Right atrium auricular region (tissue), 2 donors: Measurements from ENCODE around the gene RASSF9. TPM values are rescaled to one million over a fixed set of nuclear protein-coding genes. Genes with fewer than 3 reads are reported as not detected.

Experiments
- DNase-seq: peaks from one replicate; pipeline ENCODE4 v3.0.0-alpha.2; 2019; ENCODE audit warnings: low spot score
- H3K27ac ChIP-seq, 2 donors: fragments of 200-600 bp; sonication (generic); 1 replicate in 1 of 2; 2 replicates in 1 of 2; pipeline ENCODE4 v1.5.1; 2016 to 2019
- H3K27me3 ChIP-seq, 2 donors: fragments of 200-600 bp; sonication (generic); one replicate each; pipeline versions ENCODE4 v1.5.1 to v1.6.0; 2017 to 2019
- H3K36me3 ChIP-seq: fragments of 200-600 bp; sonication (generic); one replicate; pipeline ENCODE4 v1.5.1; 2016
- H3K4me1 ChIP-seq, 2 donors: fragments of 200-600 bp; sonication (generic); one replicate each; pipeline versions ENCODE4 v1.5.1 to v1.6.0; 2017 to 2019
- H3K4me3 ChIP-seq, 2 donors: fragments of 200-600 bp; sonication (generic); 1 replicate in 1 of 2; 2 replicates in 1 of 2; pipeline ENCODE4 v1.5.1; 2017 to 2019; ENCODE audit warnings: mild to moderate bottlenecking in 1 of 2, moderate library complexity in 1 of 2
- H3K9me3 ChIP-seq, 2 donors: fragments of 200-600 bp; sonication (generic); one replicate each; pipeline ENCODE4 v1.5.1; 2019
- total RNA-seq, 2 donors: library from RNA; depleted of rRNA; stranded (reverse); fragments of >200 nt; gene quantifications; one replicate each; pipeline ENCODE4 v1.1.0, GENCODE V29; 2016
- TF ChIP-seq, protein P1 (sequence below), 2 donors: fragments of 200-600 bp; sonication (generic); IDR thresholded peaks; one replicate each; pipeline ENCODE4 v1.5.1; 2019; ENCODE audit warnings: antibody characterized with exemption in 2 of 2

The RASSF9 gene
- 1 to 10 TPM; 2.2 to 2.9 TPM for total RNA-seq

DNA sequence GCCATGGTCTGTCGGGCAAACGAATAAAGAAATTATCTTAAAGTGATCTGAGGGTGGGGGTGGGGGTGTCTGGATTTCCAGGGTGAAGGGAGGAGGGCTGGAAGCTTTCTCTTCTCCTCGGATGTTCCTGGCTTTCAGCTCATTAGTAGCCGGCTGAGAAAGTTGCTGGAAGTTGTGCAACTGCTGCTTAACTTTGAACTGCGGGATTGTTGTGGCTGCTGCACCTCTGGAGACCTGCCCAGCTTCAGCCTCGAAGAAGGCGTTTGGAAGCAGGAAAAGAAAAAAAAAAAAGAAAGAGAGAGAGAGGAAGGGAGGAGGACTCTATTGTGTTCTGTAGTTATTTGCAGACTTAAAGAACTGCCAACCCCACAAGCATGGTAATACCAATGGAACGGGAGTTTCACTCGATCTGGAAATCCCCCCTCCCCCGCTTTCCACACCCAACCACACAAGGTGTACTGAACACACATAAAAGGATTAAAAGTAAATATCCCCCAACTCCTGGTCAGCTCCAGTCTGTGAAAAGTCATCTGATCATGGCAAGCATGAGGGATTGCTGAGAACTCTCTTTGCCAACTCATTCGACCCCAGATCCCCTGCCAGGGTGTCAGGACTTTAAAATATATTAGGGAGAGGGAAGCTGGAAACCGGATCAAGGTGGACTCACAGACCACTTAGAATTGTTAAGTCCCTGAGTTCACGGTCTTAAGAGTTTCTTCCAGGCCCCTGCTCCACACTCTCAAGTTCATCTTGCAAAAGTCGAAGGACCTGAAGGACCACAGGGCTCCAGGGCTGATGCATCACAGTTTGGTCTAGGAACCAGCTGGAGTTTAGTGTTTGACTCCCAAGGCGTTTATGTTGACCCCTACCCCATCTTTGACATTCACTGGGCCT lies at the start of gene RASSF9:
Gene RASSF9 (minus strand): TSS at position 213 of the 894 bp plus-strand sequence. CDS start 208 bp downstream, at position 5.
- Histone ChIP-seq H3K9me3 (no peaks in the 10 kb centered on the region), H3K36me3 (no peaks in the 10 kb centered on the region), H3K4me1 (no peaks in the 10 kb centered on the region), H3K27me3 (no peaks in the 10 kb centered on the region), H3K4me3 (peak within 1 kb of the TSS; percentile 41 to 46), H3K27ac (peak within 1 kb of the TSS; percentile 58 to 79)
- TF ChIP-seq, protein P1, sequence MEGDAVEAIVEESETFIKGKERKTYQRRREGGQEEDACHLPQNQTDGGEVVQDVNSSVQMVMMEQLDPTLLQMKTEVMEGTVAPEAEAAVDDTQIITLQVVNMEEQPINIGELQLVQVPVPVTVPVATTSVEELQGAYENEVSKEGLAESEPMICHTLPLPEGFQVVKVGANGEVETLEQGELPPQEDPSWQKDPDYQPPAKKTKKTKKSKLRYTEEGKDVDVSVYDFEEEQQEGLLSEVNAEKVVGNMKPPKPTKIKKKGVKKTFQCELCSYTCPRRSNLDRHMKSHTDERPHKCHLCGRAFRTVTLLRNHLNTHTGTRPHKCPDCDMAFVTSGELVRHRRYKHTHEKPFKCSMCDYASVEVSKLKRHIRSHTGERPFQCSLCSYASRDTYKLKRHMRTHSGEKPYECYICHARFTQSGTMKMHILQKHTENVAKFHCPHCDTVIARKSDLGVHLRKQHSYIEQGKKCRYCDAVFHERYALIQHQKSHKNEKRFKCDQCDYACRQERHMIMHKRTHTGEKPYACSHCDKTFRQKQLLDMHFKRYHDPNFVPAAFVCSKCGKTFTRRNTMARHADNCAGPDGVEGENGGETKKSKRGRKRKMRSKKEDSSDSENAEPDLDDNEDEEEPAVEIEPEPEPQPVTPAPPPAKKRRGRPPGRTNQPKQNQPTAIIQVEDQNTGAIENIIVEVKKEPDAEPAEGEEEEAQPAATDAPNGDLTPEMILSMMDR (IDR thresholded peaks at IDR 0.05) = no peak
- peak; percentile 70 for DNase-seq

DNA sequence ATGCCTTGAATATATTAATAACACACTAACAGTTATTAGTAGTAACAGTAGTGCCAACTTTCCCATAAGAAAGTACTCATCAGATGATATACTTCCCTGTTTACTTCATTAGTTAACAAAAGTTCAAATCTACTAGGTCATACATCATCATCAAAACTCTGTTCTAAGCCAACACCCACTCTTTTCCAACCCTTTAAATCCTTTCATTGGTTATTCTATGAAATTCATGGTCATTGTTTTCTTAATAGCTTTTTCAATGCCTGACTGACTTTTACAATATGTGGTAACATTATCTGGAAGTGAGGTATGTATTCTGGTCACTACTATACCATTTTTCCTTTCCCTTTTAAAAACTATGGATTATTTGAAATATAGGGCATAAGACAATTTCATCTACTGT lies 47.6 kb upstream of the RASSF9 start:
- TF ChIP-seq, protein P1 (IDR thresholded peaks at IDR 0.05) = no peak
- no peaks in the 10 kb centered on the region for H3K4me1 ChIP-seq
- no peaks in the 10 kb centered on the region for H3K27me3 ChIP-seq
- H3K9me3 ChIP-seq = no peaks in the 10 kb centered on the region
- H3K4me3 ChIP-seq = no peak overlapping the region
- H3K36me3 ChIP-seq = no peaks in the 10 kb centered on the region
- DNase-seq = no peak
- no peak overlapping the region for H3K27ac ChIP-seq

DNA sequence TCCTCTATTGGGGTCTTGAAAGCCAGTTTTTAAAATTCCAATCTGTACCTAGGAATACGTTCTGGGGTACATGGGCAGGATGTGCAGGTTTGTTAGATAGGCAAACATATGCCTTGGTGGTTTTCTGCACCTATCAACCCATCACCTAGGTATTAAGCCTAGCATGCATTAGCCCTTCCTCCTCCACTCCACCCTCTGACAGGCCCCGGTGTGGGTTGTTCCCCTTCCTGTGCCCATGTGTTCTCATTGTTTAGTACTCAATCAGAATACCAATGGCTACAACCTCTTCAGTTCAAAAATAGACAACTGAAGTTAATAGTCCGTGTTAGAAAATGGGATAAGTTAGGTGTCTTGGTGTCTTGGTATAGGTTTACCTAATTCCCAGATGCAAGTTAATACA lies 41.2 kb upstream of the RASSF9 start:
- no peaks in the 10 kb centered on the region for H3K36me3 ChIP-seq
- no peaks in the 10 kb centered on the region for H3K4me1 ChIP-seq
- H3K27ac ChIP-seq = no peak overlapping the region
- H3K9me3 ChIP-seq = no peaks in the 10 kb centered on the region
- no peak overlapping the region for H3K4me3 ChIP-seq
- TF ChIP-seq, protein P1 (IDR thresholded peaks at IDR 0.05) = no peak
- DNase-seq = no peak
- H3K27me3 ChIP-seq = no peaks in the 10 kb centered on the region

DNA sequence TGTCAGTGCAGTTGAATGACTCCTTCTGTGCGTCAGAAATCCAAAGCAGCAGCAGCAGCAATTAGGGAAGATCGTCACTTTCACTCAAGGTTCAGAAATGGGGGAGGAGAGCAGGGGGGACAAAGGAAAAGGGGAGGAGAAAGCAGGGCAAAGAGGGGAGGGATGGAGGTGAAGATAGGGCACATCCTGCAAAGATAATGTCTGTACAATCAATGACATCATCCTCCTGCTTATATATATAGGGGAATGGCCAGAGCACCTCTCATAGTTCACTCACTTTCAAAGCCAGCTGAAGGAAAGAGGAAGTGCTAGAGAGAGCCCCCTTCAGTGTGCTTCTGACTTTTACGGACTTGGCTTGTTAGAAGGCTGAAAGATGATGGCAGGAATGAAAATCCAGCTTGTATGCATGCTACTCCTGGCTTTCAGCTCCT lies 37.8 kb upstream of the RASSF9 start, which contains the start of gene NTS:
Gene NTS (plus strand): TSS at position 265 of the 431 bp plus-strand sequence. CDS start 109 bp downstream, at position 374.
- Histone ChIP-seq H3K36me3 (no peaks in the 10 kb centered on the region), H3K9me3 (no peaks in the 10 kb centered on the region), H3K27me3 (no peaks in the 10 kb centered on the region), H3K4me1 (no peaks in the 10 kb centered on the region), H3K4me3 (no peak within 1 kb of the TSS), H3K27ac (no peak within 1 kb of the TSS)
- TF ChIP-seq, protein P1 (IDR thresholded peaks at IDR 0.05) = no peak
- no peak for DNase-seq

DNA sequence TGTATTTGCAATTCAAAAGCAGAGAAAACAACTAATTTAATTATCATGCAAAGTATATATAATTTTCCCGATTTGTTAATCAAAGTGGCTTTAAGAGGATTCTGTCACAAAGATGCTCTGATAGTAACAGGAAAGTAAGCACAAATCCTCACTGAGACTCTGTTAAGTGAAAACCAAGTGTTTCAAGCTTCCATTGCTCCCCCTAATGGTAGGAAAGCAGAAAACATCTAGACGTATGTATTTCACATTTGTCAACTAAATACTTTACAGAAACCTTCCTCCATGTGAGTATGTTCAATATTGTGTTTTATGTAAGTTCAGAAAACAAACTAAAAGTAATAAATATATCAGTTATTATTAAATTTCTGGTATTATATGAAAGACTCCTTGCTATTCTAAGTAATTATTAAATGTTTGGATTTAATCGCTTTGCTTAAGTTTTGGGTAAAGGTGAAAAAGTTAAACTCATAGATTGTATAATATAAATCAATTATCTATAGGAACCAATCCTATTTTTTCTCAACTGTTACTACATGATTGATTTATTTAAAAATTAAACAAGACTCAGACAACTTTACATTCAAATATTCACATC lies 36.4 kb upstream of the RASSF9 start:
- Histone ChIP-seq H3K27me3 (no peaks in the 10 kb centered on the region), H3K36me3 (no peaks in the 10 kb centered on the region), H3K4me1 (no peaks in the 10 kb centered on the region), H3K4me3 (no peak overlapping the region), H3K27ac (no peak overlapping the region), H3K9me3 (no peaks in the 10 kb centered on the region)
- TF ChIP-seq, protein P1 (IDR thresholded peaks at IDR 0.05) = peak; percentile 51 to 76
- DNase-seq = no peak
